H1 (cell line): ENCODE measurements around the gene CPED1. TPM values are rescaled to one million over a fixed set of nuclear protein-coding genes. Genes with fewer than 3 reads are reported as not detected.

Experiments used
- CTCF ChIA-PET: fragments of 300-600 bp; sonication (Branson Sonifier 250); formaldehyde crosslinking; loops from one replicate; lab custom pipeline; 2021; ENCODE audit not compliant: partially characterized antibody; lab: Charles Lee
- POLR2A ChIA-PET: fragments of 300-600 bp; sonication (Branson Sonifier 250); formaldehyde crosslinking; loops from one replicate; lab custom pipeline; 2021; ENCODE audit warnings: inconsistent platforms; ENCODE audit not compliant: partially characterized antibody; lab: Charles Lee
- DNase-seq, 2 experiments: peaks; one replicate each; pipeline versions ENCODE4 v3.0.0 to v3.0.0-alpha.2; 2010 to 2022; ENCODE audit warnings: low spot score in 2 of 2, low read depth in 1 of 2, mixed read lengths in 1 of 2
- FAIRE-seq: peaks from 2 replicates; lab custom pipeline; 2011; peaks lifted over from hg19 to GRCh38; lab: Jason Lieb, UNC
- H2AFZ ChIP-seq: 2 replicates; pipeline ENCODE4 v1.8.1; 2012; ENCODE audit warnings: low read length, inconsistent platforms
- H2AK5ac ChIP-seq: 2 replicates; pipeline ENCODE4 v1.6.1; 2013; ENCODE audit warnings: low read depth, low read length
- H2BK120ac ChIP-seq: replicated peaks from 2 replicates; pipeline ENCODE3; 2013; ENCODE audit warnings: low read depth, low read length, inconsistent platforms
- H2BK12ac ChIP-seq: 2 replicates; pipeline ENCODE4 v1.6.1; 2013; ENCODE audit warnings: low read depth, low read length
- H2BK15ac ChIP-seq: 2 replicates; pipeline ENCODE4 v1.6.1; 2013; ENCODE audit warnings: low read length
- H2BK20ac ChIP-seq: 2 replicates; pipeline ENCODE4 v1.6.1; 2013; ENCODE audit warnings: low read length
- H2BK5ac ChIP-seq: 2 replicates; pipeline ENCODE4 v1.6.1; 2013; ENCODE audit warnings: low read depth, low read length
- H3K14ac ChIP-seq: 2 replicates; pipeline ENCODE4 v1.6.1; 2013; ENCODE audit warnings: inconsistent platforms; ENCODE audit not compliant: insufficient read length
- H3K18ac ChIP-seq: 2 replicates; pipeline ENCODE4 v1.6.1; 2013; ENCODE audit warnings: low read length; ENCODE audit errors: extremely low read depth
- H3K23ac ChIP-seq: 2 replicates; pipeline ENCODE4 v1.6.1; 2013; ENCODE audit warnings: inconsistent platforms; ENCODE audit not compliant: insufficient read length
- H3K23me2 ChIP-seq: 2 replicates; pipeline ENCODE4 v1.6.1; 2013; ENCODE audit warnings: low read depth, low read length
- H3K27ac ChIP-seq: 2 replicates; pipeline ENCODE4 v1.6.1; 2011; ENCODE audit warnings: low read depth, low read length, inconsistent platforms
- H3K27me3 ChIP-seq, 4 experiments: replicated peaks in 1 of 4; 1 replicate in 1 of 4; 2 replicates in 3 of 4; pipeline versions ENCODE4 v1.6.1 to v1.8.1; 2011 to 2013; ENCODE audit warnings: low read length in 3 of 4, mild to moderate bottlenecking in 3 of 4, inconsistent platforms in 2 of 4, mixed read lengths in 2 of 4, moderate library complexity in 1 of 4; ENCODE audit not compliant: control insufficient read depth in 3 of 4, insufficient read depth in 3 of 4; ENCODE audit errors: extremely low read depth in 1 of 4
- H3K36me3 ChIP-seq, 4 experiments: 2 replicates each; pipeline versions ENCODE4 v1.6.1 to v1.8.1; 2011 to 2013; ENCODE audit warnings: mild to moderate bottlenecking in 4 of 4, low read length in 3 of 4, moderate library complexity in 2 of 4, control low read depth in 1 of 4, inconsistent platforms in 1 of 4; ENCODE audit not compliant: insufficient read depth in 4 of 4, control insufficient read depth in 2 of 4
- H3K4ac ChIP-seq: replicated peaks from 2 replicates; pipeline ENCODE3; 2013; ENCODE audit warnings: low read length, low read depth, mixed read lengths, inconsistent platforms; ENCODE audit not compliant: insufficient read length
- H3K4me1 ChIP-seq, 4 experiments: replicated peaks in 1 of 4; 1 replicate in 1 of 4; 2 replicates in 3 of 4; pipeline versions ENCODE4 v1.6.1 to v1.8.1; 2011 to 2013; ENCODE audit warnings: low read length in 3 of 4, inconsistent platforms in 2 of 4, mixed read lengths in 1 of 4; ENCODE audit not compliant: insufficient read depth in 4 of 4, control insufficient read depth in 3 of 4
- H3K4me2 ChIP-seq, 2 experiments: 2 replicates each; pipeline versions ENCODE4 v1.6.1 to v1.8.1; 2011 to 2013; ENCODE audit warnings: low read depth in 2 of 2, low read length in 2 of 2, control low read depth in 1 of 2, inconsistent platforms in 1 of 2, mild to moderate bottlenecking in 1 of 2; ENCODE audit not compliant: insufficient read depth in 1 of 2
- H3K4me3 ChIP-seq, 4 experiments: fragments of 200-600, 300-600 bp in 1 of 4; sonication (generic), shearing (Covaris generic), sonication (Bioruptor Twin) in 1 of 4; 2 replicates each; pipeline versions ENCODE4 v1.5.1 to v1.8.1; 2011 to 2016; ENCODE audit warnings: low read length in 4 of 4, low read depth in 3 of 4, control low read depth in 2 of 4, inconsistent platforms in 2 of 4, mild to moderate bottlenecking in 2 of 4, mixed read lengths in 1 of 4, moderate library complexity in 1 of 4; ENCODE audit not compliant: insufficient read depth in 2 of 4; ENCODE audit errors: extremely low read depth in 1 of 4
- H3K56ac ChIP-seq: replicated peaks from 2 replicates; pipeline ENCODE3; 2013; ENCODE audit warnings: low read depth, mild to moderate bottlenecking, mixed read lengths, low read length, inconsistent platforms; ENCODE audit not compliant: insufficient read length
- H3K79me1 ChIP-seq: 2 replicates; pipeline ENCODE4 v1.6.1; 2013; ENCODE audit warnings: low read depth, low read length, control low read depth
- H3K79me2 ChIP-seq, 2 experiments: 2 replicates each; pipeline versions ENCODE4 v1.6.1 to v1.8.1; 2012 to 2013; ENCODE audit warnings: low read length in 2 of 2, mild to moderate bottlenecking in 2 of 2, inconsistent platforms in 1 of 2; ENCODE audit not compliant: insufficient read depth in 2 of 2, control insufficient read depth in 1 of 2
- H3K9ac ChIP-seq, 4 experiments: replicated peaks in 1 of 4; 1 replicate in 1 of 4; 2 replicates in 3 of 4; pipeline versions ENCODE4 v1.6.1 to v1.8.1; 2011 to 2013; ENCODE audit warnings: low read depth in 3 of 4, low read length in 3 of 4, control low read depth in 2 of 4, mild to moderate bottlenecking in 2 of 4, moderate library complexity in 2 of 4, inconsistent platforms in 1 of 4; ENCODE audit errors: extremely low read depth in 1 of 4
- H3K9me3 ChIP-seq, 2 experiments: 2 replicates each; pipeline versions ENCODE4 v1.6.1 to v1.8.1; 2012 to 2013; ENCODE audit warnings: mild to moderate bottlenecking in 2 of 2, moderate library complexity in 2 of 2, control low read depth in 1 of 2, inconsistent platforms in 1 of 2, low read depth in 1 of 2, low read length in 1 of 2, mixed read lengths in 1 of 2; ENCODE audit not compliant: insufficient read depth in 2 of 2
- H4K20me1 ChIP-seq, 2 experiments: replicated peaks in 1 of 2; 2 replicates each; pipeline versions ENCODE3 to v1.8.1; 2011 to 2013; ENCODE audit warnings: inconsistent platforms in 2 of 2, low read length in 2 of 2, mild to moderate bottlenecking in 1 of 2; ENCODE audit not compliant: insufficient read depth in 2 of 2, control insufficient read depth in 1 of 2
- H4K5ac ChIP-seq: 2 replicates; pipeline ENCODE4 v1.6.1; 2013; ENCODE audit warnings: low read length, low read depth, mixed read lengths, inconsistent platforms; ENCODE audit not compliant: insufficient read length
- H4K8ac ChIP-seq: 2 replicates; pipeline ENCODE4 v1.8.0; 2013; ENCODE audit warnings: mild to moderate bottlenecking, moderate library complexity, low read length, inconsistent platforms; ENCODE audit not compliant: insufficient read depth; ENCODE audit errors: extremely low read depth
- H4K91ac ChIP-seq: replicated peaks from 2 replicates; pipeline ENCODE3; 2013; ENCODE audit warnings: low read length, mixed read lengths, inconsistent platforms; ENCODE audit not compliant: insufficient read length
- BCL11A ChIP-seq, 2 experiments: IDR thresholded peaks; one replicate each; pipeline ENCODE4 v1.6.1; 2011; ENCODE audit warnings: low read depth in 2 of 2, low read length in 2 of 2, mild to moderate bottlenecking in 2 of 2
- CEBPB ChIP-seq: IDR thresholded peaks from 2 replicates; pipeline ENCODE4 v1.6.1; 2012; ENCODE audit warnings: low read depth, low read length
- NRF1 ChIP-seq: IDR thresholded peaks from 2 replicates; pipeline ENCODE4 v1.6.1; 2011; ENCODE audit warnings: mild to moderate bottlenecking, low read depth, low read length, improper control_type of control experiment
- RXRA ChIP-seq: IDR thresholded peaks from 2 replicates; pipeline ENCODE4 v1.6.1; 2011; ENCODE audit warnings: low read depth, mild to moderate bottlenecking, low read length, moderate library complexity; ENCODE audit not compliant: insufficient read depth
- TAF7 ChIP-seq: optimal IDR thresholded peaks from 2 replicates; pipeline ENCODE3; 2011; ENCODE audit warnings: low read depth, mild to moderate bottlenecking, inconsistent platforms, low read length, moderate library complexity, borderline replicate concordance
- WGBS, 2 experiments: shearing (Covaris generic) in 1 of 2; methylation state at CpG; one replicate each; pipeline versions ENCODE4 v1.1.6 to v1.1.7; 2013 to 2015; ENCODE audit warnings: low lambda C conversion rate in 2 of 2, mixed read lengths in 2 of 2, inconsistent platforms in 1 of 2, low coverage in 1 of 2, missing lambda C conversion rate in 1 of 2; ENCODE audit not compliant: insufficient replicate concordance in 2 of 2, insufficient coverage in 1 of 2, insufficient read length in 1 of 2; ENCODE audit errors: extremely low coverage in 1 of 2, missing lambda C conversion rate in 1 of 2; 5-methylcytosine and 5-hydroxymethylcytosine counted together
- polyA plus RNA-seq, 7 experiments: library from polyadenylated mRNA; depleted of rRNA in 3 of 7; stranded (reverse) in 5 of 7; unstranded in 2 of 7; fragments of >200 nt in 5 of 7; fragments of 200-250 nt in 2 of 7; gene quantifications; 1 replicate in 5 of 7; 2 replicates in 1 of 7; 4 replicates in 1 of 7; pipeline versions ENCODE4 v1.2.1 to v1.2.3, GENCODE V29; 2011 to 2013; ENCODE audit warnings: missing spikeins in 2 of 7, mixed read lengths in 2 of 7
- total RNA-seq: library from RNA; stranded (reverse); fragmentation: NEBNext Ultra II Directional; extraction: Animal tissue kit (Norgen Biotek cat#: 25700); gene quantifications from 2 replicates; pipeline ENCODE4 v1.2.1, GENCODE V29; 2021

Gene CPED1
- total and polyA plus RNA-seq, 2 of the 8 experiments (the other 6 are each of a cell fraction or from before 2014, with no cell fraction given) = 0.08 to 0.39 TPM

GRCh38 chr7:121020989-121021969 lies 32.8 kb downstream of the CPED1 start:
- CTCF ChIA-PET = no interaction called here
- H3K27me3 ChIP-seq = no peaks in the 10 kb centered on the region
- no peak overlapping the region for H3K56ac ChIP-seq
- H4K91ac ChIP-seq = no peak overlapping the region
- no peak overlapping the region for H3K4me2 ChIP-seq
- no peaks in the 10 kb centered on the region for H4K20me1 ChIP-seq
- no peak overlapping the region for H3K14ac ChIP-seq
- H3K18ac ChIP-seq = no peak overlapping the region
- no peaks in the 10 kb centered on the region for H3K36me3 ChIP-seq
- H2BK5ac ChIP-seq = no peak overlapping the region
- TF ChIP-seq CEBPB (no peak), NRF1 (no peak), BCL11A (IDR thresholded peaks at IDR 0.05; ENCODE audit: low read depth in 2 of 2, low read length in 2 of 2) (no peak), RXRA (no peak), TAF7 (no peak)
- DNase-seq = no peak
- H3K79me1 ChIP-seq = no peaks in the 10 kb centered on the region
- no peak overlapping the region for H4K8ac ChIP-seq
- 84% methylated on average over 5 of the region's 5 CpGs; no CpG with 5 or more reads in 1 of the 2 experiments for WGBS, 2 experiments
- no peak overlapping the region for H4K5ac ChIP-seq
- H3K9ac ChIP-seq = no peak overlapping the region
- no peak overlapping the region for H2BK120ac ChIP-seq
- H3K4me3 ChIP-seq = no peak overlapping the region
- H2AK5ac ChIP-seq = no peak overlapping the region
- no peak overlapping the region for H2BK15ac ChIP-seq
- H2AFZ ChIP-seq = no peak overlapping the region
- no peak overlapping the region for H3K4ac ChIP-seq
- no peak overlapping the region for H3K27ac ChIP-seq
- H3K9me3 ChIP-seq = no peaks in the 10 kb centered on the region
- H3K79me2 ChIP-seq = no peaks in the 10 kb centered on the region
- POLR2A ChIA-PET = no interaction called here
- H3K4me1 ChIP-seq = no peaks in the 10 kb centered on the region
- no peak overlapping the region for H3K23ac ChIP-seq
- no peaks in the 10 kb centered on the region for H3K23me2 ChIP-seq
- no peak overlapping the region for H2BK20ac ChIP-seq
- no peak overlapping the region for H2BK12ac ChIP-seq
- no peak for FAIRE-seq
